Fibroblast of villous mesenchyme (primary cell): ENCODE data around the gene KCNK1. TPM values are rescaled to one million over a fixed set of nuclear protein-coding genes. Genes with fewer than 3 reads are reported as not detected.

Experiments
- DNase-seq: peaks from one replicate; pipeline ENCODE4 v3.0.0-alpha.2; 2010; ENCODE audit warnings: low read depth
- H3K4me3 ChIP-seq: 2 replicates; pipeline ENCODE4 v1.5.1; 2011; ENCODE audit warnings: low read depth, mild to moderate bottlenecking, low read length
- CTCF ChIP-seq: IDR thresholded peaks from 2 replicates; pipeline ENCODE4 v1.5.1; 2012; ENCODE audit warnings: low read depth, mild to moderate bottlenecking, low read length; ENCODE audit not compliant: insufficient read depth
- total RNA-seq: library from RNA; depleted of rRNA; stranded (reverse); fragments of >200 nt; gene quantifications from 2 replicates; pipeline ENCODE4 v1.2.3, GENCODE V29; 2012

Gene KCNK1
- total RNA-seq, 1 donor = 4.3 TPM

- H3K4me3 ChIP-seq = no peak overlapping the region
- no peak for TF ChIP-seq CTCF
- no peak for DNase-seq
Observed at GRCh38 chr1:233654658-233655280, 40.9 kb downstream of the KCNK1 start.

- DNase-seq = no peak
- H3K4me3 ChIP-seq = no peak overlapping the region
- no peak for TF ChIP-seq CTCF
Observed at GRCh38 chr1:233655301-233655740, 41.4 kb downstream of the KCNK1 start.

- no peak for DNase-seq
- no peak for TF ChIP-seq CTCF
- H3K4me3 ChIP-seq = no peak overlapping the region
Observed at GRCh38 chr1:233656032-233656635, 42.2 kb downstream of the KCNK1 start.

- no peak for DNase-seq
- no peak overlapping the region for H3K4me3 ChIP-seq
- no peak for TF ChIP-seq CTCF
Observed at GRCh38 chr1:233656687-233657086, 42.8 kb downstream of the KCNK1 start.

GRCh38 chr1:233657466-233657865, 43.6 kb downstream of the KCNK1 start:
- no peak overlapping the region for H3K4me3 ChIP-seq
- no peak for TF ChIP-seq CTCF
- DNase-seq = no peak

GRCh38 chr1:233659495-233659894, 45.6 kb downstream of the KCNK1 start:
- no peak overlapping the region for H3K4me3 ChIP-seq
- no peak for DNase-seq
- no peak for TF ChIP-seq CTCF
